SK-N-SH treated with all-trans-retinoic acid at 6 μM for 48 hours (cell line): ENCODE measurements around the gene PKD1.

Source experiments
- GLIS3 ChIP-seq: fragments of 250-450 bp; sonication (Bioruptor Pico); IDR thresholded peaks from 2 replicates; pipeline ENCODE4 v1.5.0; 2020; ENCODE audit warnings: mild to moderate bottlenecking, moderate library complexity
- SNAI2 ChIP-seq: fragments of 250-450 bp; sonication (Bioruptor Pico); IDR thresholded peaks from 2 replicates; pipeline ENCODE4 v1.5.0; 2020; ENCODE audit warnings: mild to moderate bottlenecking, moderate library complexity
- ZFP3 ChIP-seq: fragments of 250-450 bp; sonication (Bioruptor Pico); IDR thresholded peaks from 2 replicates; pipeline ENCODE4 v1.5.0; 2020; ENCODE audit warnings: mild to moderate bottlenecking, moderate library complexity

- no peak for TF ChIP-seq SNAI2 (CRISPR knock-in tag)
- TF ChIP-seq GLIS3 (CRISPR knock-in tag): no peak
- TF ChIP-seq ZFP3 (CRISPR knock-in tag): no peak
These were observed 94.7 kb downstream of the PKD1 start for GRCh38 chr16:2040787-2041522.
